GM12864 (cell line): ENCODE results near the gene IL1RAPL2.

Experiments
- DNase-seq: peaks from one replicate; pipeline ENCODE4 v3.0.0-alpha.2; 2011; ENCODE audit warnings: low read depth
- H3K4me3 ChIP-seq: 2 replicates; pipeline ENCODE4 v1.5.1; 2011; ENCODE audit warnings: mild to moderate bottlenecking, low read depth, low read length, control low read depth
- CTCF ChIP-seq: IDR thresholded peaks from 2 replicates; pipeline ENCODE4 v1.5.1; 2011; ENCODE audit warnings: low read depth, mild to moderate bottlenecking, moderate library complexity, low read length, control low read depth, inconsistent platforms; ENCODE audit errors: missing control alignments

The IL1RAPL2 gene

GRCh38 chrX:105210258-105210657 is 644.3 kb downstream of the IL1RAPL2 start:
- peak; percentile 11 for TF ChIP-seq CTCF
- no peak for DNase-seq

DNA sequence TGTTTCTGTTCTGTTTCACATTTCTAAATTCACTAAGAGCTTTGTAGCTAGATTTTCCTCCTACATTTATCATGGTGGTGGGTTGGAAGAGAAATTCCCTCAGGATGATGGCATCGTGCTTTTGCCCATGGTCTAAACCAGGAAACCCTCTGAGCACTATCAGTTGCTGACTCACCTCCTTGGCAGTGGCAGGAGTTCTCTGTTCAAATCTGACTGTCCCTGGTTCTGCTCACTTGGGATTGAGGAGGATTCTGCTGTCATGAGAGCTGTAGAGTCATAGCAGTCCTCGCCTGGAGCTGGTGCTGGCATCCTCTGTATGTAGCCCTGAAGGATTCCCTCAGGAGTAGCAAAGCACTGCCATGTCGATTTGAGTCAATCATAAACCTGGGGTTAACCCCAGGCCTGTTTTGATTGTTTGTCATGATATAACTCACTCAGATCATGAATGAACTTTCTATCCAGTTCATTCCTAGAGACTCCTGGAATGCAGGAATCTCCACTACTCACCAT is 645.1 kb downstream of the IL1RAPL2 start:
- no peak for TF ChIP-seq CTCF
- H3K4me3 ChIP-seq = no peak overlapping the region
- no peak for DNase-seq

More at GRCh38 chrX:105210258-105210657, 644.3 kb downstream of the IL1RAPL2 start:
- H3K4me3 ChIP-seq = no peak overlapping the region

- DNase-seq = no peak
- no peak overlapping the region for H3K4me3 ChIP-seq
- TF ChIP-seq CTCF = no peak
These were observed 653.7 kb downstream of the IL1RAPL2 start for GRCh38 chrX:105219454-105220401.

DNA sequence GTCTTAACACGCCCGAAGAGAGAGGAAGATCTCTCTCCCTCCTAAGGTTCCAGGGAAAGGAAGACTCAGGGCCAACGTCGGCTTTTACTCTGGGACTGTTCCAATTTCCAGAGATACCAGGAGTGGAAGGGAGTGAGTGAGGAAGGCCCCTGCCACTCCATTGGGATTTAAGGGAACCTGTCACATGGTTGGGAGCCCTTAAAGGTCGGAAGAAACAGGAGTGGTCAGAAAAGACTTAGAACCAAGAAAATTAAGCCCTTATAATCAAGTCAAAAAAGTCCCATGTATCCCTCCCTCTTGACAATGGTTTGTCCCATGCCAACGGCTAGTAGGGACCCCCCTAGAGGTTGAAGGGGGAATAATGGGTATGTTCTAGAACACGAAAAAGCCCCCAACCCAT is 654.6 kb downstream of the IL1RAPL2 start, which contains the start of gene TEX13A:
TEX13A (minus strand) TSS at position 59 of the 400 bp plus-strand sequence. CDS start 297 bp downstream, outside the sequence.
- no peak for TF ChIP-seq CTCF
- DNase-seq = no peak
- H3K4me3 ChIP-seq = no peak within 1 kb of the TSS

GRCh38 chrX:105221374-105221773 is 655.4 kb downstream of the IL1RAPL2 start:
- TF ChIP-seq CTCF = no peak
- no peak for DNase-seq
- no peak overlapping the region for H3K4me3 ChIP-seq

GRCh38 chrX:105226499-105226898 is 660.5 kb downstream of the IL1RAPL2 start:
- TF ChIP-seq CTCF = no peak
- no peak for DNase-seq
- H3K4me3 ChIP-seq = no peak overlapping the region

GRCh38 chrX:105228602-105229001 is 662.6 kb downstream of the IL1RAPL2 start:
- no peak for TF ChIP-seq CTCF
- no peak for DNase-seq
- H3K4me3 ChIP-seq = no peak overlapping the region
